A673 (cell line): Measurements from ENCODE around the gene BMF. TPM values are rescaled to one million over a fixed set of nuclear protein-coding genes. Genes with fewer than 3 reads are reported as not detected.
A peak's percentile ranks its signal among the peaks of the same experiment; 100 is the strongest.
"Not testable (repeated sequence)": the region's sequence is repeated elsewhere in the genome, so short reads cannot be mapped to it uniquely, and the experiment has no call there.

Experiments used
- BruUV-seq: library from RNA; stranded (reverse); fragments of 400-500 nt; replicated peaks from 2 replicates; lab custom pipeline; 2021; lab: Mats Ljungman, UMichigan
- CTCF ChIA-PET: fragments of 300-600 bp; sonication (Branson Sonifier 250); formaldehyde crosslinking; loops from one replicate; lab custom pipeline; 2022; ENCODE audit warnings: antibody characterized with exemption; lab: Charles Lee
- POLR2A ChIA-PET: fragments of 300-600 bp; sonication (Branson Sonifier 250); formaldehyde crosslinking; loops from one replicate; lab custom pipeline; 2022; ENCODE audit warnings: antibody characterized with exemption; ENCODE audit not compliant: low non-redundant PET; lab: Charles Lee
- DNase-seq: peaks from one replicate; pipeline ENCODE4 v3.0.0-alpha.2; 2015; ENCODE audit warnings: low spot score
- H3K27ac ChIP-seq: fragments of 200-600 bp; sonication (generic); 2 replicates; pipeline ENCODE4 v1.5.1; 2016; ENCODE audit warnings: mixed run types, low read depth, mild to moderate bottlenecking, mixed read lengths, antibody characterized with exemption, low read length; ENCODE audit not compliant: poor library complexity, severe bottlenecking
- H3K27me3 ChIP-seq: fragments of 200-600 bp; sonication (generic); replicated peaks from 2 replicates; pipeline ENCODE4 v1.6.1; 2017; ENCODE audit warnings: mixed run types, low read depth, mild to moderate bottlenecking, mixed read lengths, antibody characterized with exemption, low read length; ENCODE audit not compliant: insufficient read depth, poor library complexity
- H3K36me3 ChIP-seq: fragments of 200-600 bp; sonication (generic); 2 replicates; pipeline ENCODE4 v1.6.1; 2016; ENCODE audit warnings: mixed run types, mild to moderate bottlenecking, mixed read lengths, antibody characterized with exemption, low read length; ENCODE audit not compliant: insufficient read depth, poor library complexity, severe bottlenecking
- H3K4me1 ChIP-seq: fragments of 200-600 bp; sonication (generic); 2 replicates; pipeline ENCODE4 v1.6.1; 2017; ENCODE audit warnings: mixed run types, mild to moderate bottlenecking, mixed read lengths, antibody characterized with exemption, low read length; ENCODE audit not compliant: insufficient read depth, poor library complexity, severe bottlenecking
- H3K4me3 ChIP-seq: fragments of 200-600 bp; sonication (generic); 2 replicates; pipeline ENCODE4 v1.5.1; 2016; ENCODE audit warnings: low read depth, mixed run types, mild to moderate bottlenecking, mixed read lengths, low read length; ENCODE audit not compliant: poor library complexity, severe bottlenecking
- H3K9me3 ChIP-seq: fragments of 200-600 bp; sonication (generic); 2 replicates; pipeline ENCODE4 v1.6.1; 2016; ENCODE audit warnings: mixed run types, low read depth, mild to moderate bottlenecking, mixed read lengths, antibody characterized with exemption, low read length; ENCODE audit not compliant: poor library complexity, severe bottlenecking
- CTCF ChIP-seq: fragments of 300-800, 200-600 bp; sonication (generic); conservative IDR thresholded peaks from 2 replicates; pipeline ENCODE4 v1.5.1; 2017; ENCODE audit warnings: low read depth, mild to moderate bottlenecking, antibody characterized with exemption, low read length, moderate library complexity, mixed read lengths
- EZH2 ChIP-seq: fragments of 200-600 bp; sonication (generic); IDR thresholded peaks from 2 replicates; pipeline ENCODE4 v1.6.1; 2017; ENCODE audit warnings: borderline replicate concordance, low read depth, mild to moderate bottlenecking, mixed read lengths, antibody characterized with exemption, low read length; ENCODE audit not compliant: poor library complexity, severe bottlenecking
- intact Hi-C: fragments of 100-400 bp; cut with micrococcal nuclease; formaldehyde crosslinking; loops from one replicate; pipeline ENCODE4 v1.10.0; 2022; ENCODE audit not compliant: unreplicated experiment
- total RNA-seq: library from RNA; stranded (reverse); gene quantifications from 2 replicates; pipeline ENCODE4 v1.2.3, GENCODE V29; 2021

BMF gene
- total RNA-seq, 1 experiment from 2014 or later = 18.5 TPM

GRCh38 chr15:40079456-40079855 lies 29.2 kb downstream of the BMF start:
- ChIA-PET CTCF (no interaction called here), POLR2A (no interaction called here)
- no peak for TF ChIP-seq EZH2
- TF ChIP-seq CTCF = no peak
- intact Hi-C loops = no loop called here
- DNase-seq = no peak
- H3K4me1 ChIP-seq = peaks cover 70% of the 10 kb centered on the region
- no TSS peak for BruUV-seq
- H3K27me3 ChIP-seq = no peaks in the 10 kb centered on the region
- no peak overlapping the region for H3K4me3 ChIP-seq
- no peaks in the 10 kb centered on the region for H3K36me3 ChIP-seq
- H3K9me3 ChIP-seq = no peaks in the 10 kb centered on the region
- peak overlapping the region; percentile 87 for H3K27ac ChIP-seq

DNA sequence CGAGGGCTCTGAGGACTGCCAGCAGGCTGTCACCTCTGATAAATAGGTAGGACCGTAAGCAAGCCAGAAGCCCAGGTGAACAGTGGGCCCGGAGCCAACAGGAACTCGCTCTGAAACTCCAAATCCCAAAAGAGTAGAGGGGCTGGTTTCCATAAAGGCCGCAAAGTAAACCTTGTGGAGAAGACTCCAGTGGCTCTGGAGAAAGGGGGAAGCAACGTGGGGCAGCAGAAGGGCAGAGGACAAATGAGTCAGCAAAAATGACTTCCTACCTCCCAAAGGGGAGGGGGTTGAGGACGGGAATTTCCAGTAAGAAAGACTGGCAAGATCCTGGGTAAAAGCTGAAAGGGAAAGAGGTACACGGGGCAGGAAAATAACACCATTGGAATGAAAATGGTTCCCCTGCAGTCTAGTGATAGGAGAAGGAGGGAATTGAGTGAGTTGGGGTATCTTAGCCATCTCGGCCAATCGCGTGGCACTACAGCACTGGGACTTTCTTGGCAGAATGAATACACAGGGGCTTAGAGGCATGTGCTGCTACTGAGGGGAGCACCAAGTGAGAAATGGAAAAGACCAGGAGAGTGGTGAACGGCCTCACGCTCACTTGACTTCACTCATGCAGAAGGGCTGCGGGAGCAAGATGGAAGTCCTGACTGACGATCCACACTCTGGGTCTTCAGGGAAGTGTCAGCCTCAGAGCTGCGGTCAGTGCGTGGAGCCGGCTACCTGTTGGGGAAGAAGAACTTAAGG lies 33.2 kb downstream of the BMF start:
- Histone ChIP-seq H3K27me3 (no peaks in the 10 kb centered on the region), H3K36me3 (no peaks in the 10 kb centered on the region), H3K4me3 (no peak overlapping the region), H3K27ac (peak overlapping the region; percentile 91), H3K4me1 (peaks cover 38% of the 10 kb centered on the region), H3K9me3 (no peaks in the 10 kb centered on the region)
- no peak for DNase-seq
- no TSS peak for BruUV-seq
- intact Hi-C loops = no loop called here
- TF ChIP-seq CTCF (no peak), EZH2 (no peak)
- POLR2A ChIA-PET = no interaction called here
- CTCF ChIA-PET = no interaction called here

DNA sequence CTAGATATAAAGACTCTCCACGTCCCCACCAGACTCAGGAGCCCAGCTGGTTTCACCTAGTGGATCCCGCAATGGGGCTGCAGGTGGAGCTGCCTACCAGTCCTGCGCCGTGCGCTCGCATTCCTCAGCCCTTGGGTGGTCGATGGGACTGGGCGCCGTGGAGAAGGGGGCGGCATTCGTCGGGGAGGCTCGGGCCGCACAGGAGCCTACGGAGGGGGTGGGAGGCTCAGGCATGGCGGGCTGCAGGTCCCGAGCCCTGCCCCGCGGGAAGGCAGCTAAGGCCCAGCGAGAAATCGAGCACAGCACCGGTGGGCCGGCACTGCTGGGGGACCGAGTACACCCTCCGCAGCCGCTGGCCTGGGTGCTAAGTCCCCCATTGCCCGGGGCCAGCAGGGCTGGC lies 34.0 kb downstream of the BMF start:
- H3K9me3 ChIP-seq, H3K27ac ChIP-seq, H3K27me3 ChIP-seq, H3K36me3 ChIP-seq, H3K4me3 ChIP-seq, DNase-seq, POLR2A ChIA-PET, CTCF ChIA-PET, BruUV-seq, intact Hi-C loops: not testable (repeated sequence)
- H3K4me1 ChIP-seq = peaks cover 40% of the 10 kb centered on the region

DNA sequence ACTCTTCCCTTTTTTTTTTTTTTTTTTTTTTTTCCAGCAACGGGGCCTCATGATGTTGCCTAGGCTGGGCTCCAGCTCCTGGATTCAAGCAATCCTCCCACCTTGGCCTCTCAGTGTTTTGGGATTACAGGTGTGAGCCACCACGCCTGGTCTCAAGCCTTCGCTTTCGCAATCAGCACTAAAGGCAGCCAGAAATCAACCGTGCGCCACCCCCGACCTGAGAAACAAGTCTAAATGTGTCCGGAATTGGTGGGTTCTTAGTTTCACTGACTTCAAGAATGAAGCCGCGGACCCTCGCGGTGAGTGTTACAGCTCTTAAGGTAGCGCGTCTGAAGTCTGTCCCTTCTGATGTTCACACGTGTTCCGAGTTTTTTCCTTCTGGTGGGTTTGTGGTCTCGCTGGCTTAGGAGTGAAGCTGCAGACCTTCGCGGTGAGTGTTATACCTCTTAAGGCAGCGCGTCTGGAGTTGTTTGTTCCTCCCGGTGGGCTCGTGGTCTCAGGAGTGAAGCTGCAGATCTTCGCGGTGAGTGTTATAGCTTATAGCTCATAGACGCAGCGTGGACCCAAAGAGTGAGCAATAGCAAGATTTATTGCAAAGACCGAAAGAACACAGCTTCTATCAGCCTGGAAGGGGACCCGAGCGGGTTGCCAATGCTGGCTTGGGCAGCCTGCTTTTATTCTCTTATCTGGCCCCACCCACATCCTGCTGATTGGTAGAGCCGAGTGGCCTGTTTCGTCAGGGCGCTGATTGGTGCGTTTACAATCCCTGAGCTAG lies 34.8 kb downstream of the BMF start:
- H3K36me3 ChIP-seq, intact Hi-C loops, H3K9me3 ChIP-seq, CTCF ChIA-PET, H3K27me3 ChIP-seq, H3K4me3 ChIP-seq, POLR2A ChIA-PET, H3K27ac ChIP-seq, DNase-seq: not testable (repeated sequence)
- H3K4me1 ChIP-seq = peaks cover 43% of the 10 kb centered on the region
- TSS peak; percentile 55 for BruUV-seq
